ENCODE measurements around the gene KRT17.
"Not testable (repeated sequence)": the region's sequence is repeated elsewhere in the genome, so short reads cannot be mapped to it uniquely, and the experiment has no call there.

The KRT17 gene

GRCh38 chr17:41589301-41589700, 35.1 kb downstream of the KRT17 start:
- no peak for DNase-seq

GRCh38 chr17:41588126-41588810, 36.1 kb downstream of the KRT17 start:
- no peak for DNase-seq

DNA sequence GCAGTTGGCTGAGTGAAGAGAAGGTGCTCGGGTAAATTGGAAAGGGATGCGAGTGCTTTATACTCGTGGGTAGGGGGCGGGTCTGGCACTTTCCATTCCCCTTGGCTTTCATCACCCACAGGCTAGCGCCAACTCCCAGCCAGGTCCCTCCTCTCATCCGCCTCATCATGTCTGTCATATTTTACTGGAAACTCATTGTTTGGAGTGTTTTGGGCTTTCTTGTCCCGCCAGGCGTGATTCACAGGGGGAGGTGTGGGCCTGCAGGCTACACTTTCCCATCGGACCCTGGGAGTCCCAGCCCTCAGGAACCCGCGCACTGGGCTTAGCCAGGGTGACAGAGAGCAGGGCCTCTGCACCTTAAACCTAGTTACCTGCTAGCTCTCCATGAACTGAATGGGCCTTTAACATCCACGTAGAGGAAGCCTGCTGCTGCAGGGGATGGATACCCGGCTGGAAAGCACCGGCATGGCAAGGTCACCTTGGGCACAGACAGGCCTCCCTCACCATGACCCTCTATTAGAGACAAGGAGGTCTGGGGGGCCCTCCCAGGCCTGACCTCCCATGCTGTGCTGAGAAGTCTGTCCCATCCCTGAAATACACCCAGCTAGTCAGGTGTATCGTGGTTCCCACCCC, 37.4 kb downstream of the KRT17 start, which contains the start of gene KRT14:
Gene KRT14, minus strand, starts transcription at position 33 of the 633 bp plus-strand sequence. CDS start 61 bp downstream, outside the sequence.
- no peak for DNase-seq

GRCh38 chr17:41585301-41586056, 38.9 kb downstream of the KRT17 start:
- no peak for DNase-seq

GRCh38 chr17:41584331-41584927, 39.9 kb downstream of the KRT17 start:
- not testable (repeated sequence) for DNase-seq

- no peak for DNase-seq
Observed at GRCh38 chr17:41583137-41584127, 40.9 kb downstream of the KRT17 start.

GRCh38 chr17:41582061-41582968, 42.1 kb downstream of the KRT17 start:
- not testable (repeated sequence) for DNase-seq

GRCh38 chr17:41581366-41582060, 42.9 kb downstream of the KRT17 start:
- DNase-seq, result no peak

DNA sequence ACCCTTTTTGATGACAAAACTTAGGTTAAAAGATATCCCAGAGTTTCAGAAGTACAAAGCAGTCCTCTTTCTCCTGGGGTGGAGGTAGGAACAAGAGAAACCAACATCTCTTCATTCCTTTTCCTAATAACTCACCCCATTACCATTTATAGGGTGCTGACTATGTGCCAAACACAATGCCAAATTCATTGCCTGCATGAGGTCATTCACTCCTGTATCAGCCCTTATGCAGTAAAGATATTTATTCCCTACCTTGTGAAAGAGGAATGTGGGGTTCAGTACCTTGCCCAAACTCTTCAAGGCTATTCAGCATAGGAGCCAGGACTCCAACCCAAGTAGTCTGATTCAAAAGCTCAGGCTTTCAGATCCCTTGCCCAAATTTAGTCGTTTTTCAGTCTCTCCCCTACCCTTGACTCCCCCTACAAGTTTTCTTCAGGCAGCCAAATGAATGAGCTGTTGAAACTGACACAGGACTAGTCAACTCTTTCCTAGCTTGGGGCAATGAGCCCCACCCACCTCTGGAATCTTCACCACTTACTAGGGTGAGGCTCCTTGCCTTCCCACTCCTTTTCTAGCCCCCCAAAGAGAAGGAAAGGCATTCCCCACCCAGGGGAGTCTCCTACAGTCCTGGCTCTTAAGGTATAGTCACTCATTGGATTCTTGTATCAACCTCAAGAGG, 43.5 kb downstream of the KRT17 start:
- DNase-seq, result no peak

DNA sequence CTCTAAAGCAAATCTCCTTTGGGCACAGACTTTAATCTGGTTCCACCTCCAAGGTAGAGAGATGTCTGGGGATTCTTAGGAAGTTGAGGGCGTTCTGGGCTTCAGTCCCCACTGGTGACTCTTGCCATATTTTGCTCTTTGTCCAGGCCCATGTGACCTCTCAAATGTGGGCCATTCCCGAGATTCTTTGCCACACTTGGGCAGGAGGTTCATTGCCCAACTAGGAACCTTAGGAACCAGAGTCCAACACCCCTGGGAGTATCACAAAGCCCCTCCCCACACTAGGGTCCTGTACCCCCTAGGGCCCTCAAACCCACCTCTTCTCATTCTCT, 44.2 kb downstream of the KRT17 start:
- no peak for DNase-seq

GRCh38 chr17:41579484-41580243, 44.7 kb downstream of the KRT17 start:
- peak; percentile 18 for DNase-seq

DNA sequence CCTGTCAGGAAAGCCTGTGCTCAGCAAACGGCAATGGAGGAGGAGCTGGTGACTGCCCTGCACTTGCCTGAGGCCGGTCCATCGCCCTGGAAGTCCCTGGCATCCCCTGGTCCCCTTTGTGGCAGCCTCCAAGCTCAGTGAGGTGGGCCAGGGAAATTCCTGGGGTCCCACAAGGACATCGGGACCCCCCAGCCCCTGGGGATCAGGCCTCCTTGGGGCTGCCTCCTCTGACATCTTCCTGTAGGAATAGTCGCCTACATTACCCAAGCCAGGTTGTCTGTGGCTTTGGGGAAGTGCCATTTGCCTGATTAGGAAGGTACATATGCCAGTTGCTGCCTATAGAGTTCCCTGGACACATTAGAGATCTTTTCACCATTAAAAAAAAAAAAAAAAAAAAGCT, 45.4 kb downstream of the KRT17 start:
- DNase-seq, result no peak

DNA sequence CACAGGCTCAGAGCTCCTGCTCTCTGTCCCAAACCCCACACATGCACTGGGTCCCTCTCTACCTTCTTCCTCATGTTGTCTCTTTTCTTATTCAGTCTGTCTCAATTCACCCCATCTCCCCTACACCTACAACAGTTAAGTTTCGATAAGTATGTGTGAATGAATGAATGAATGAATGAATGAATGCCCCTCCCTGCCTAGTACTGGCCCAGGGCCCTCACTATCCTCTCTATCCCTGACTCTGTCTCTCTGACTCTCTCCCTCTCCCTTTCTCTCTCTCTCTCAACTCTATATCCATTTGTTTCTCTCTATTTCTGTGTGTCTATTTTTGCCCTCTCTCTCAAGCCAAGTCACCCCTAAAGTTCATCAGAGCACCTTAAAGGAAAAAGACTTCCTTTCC, 45.8 kb downstream of the KRT17 start:
- DNase-seq, result no peak

- not testable (repeated sequence) for DNase-seq
Observed at GRCh38 chr17:41576740-41577139, 47.6 kb downstream of the KRT17 start.

GRCh38 chr17:41575336-41575735, 49.0 kb downstream of the KRT17 start:
- no peak for DNase-seq

DNA sequence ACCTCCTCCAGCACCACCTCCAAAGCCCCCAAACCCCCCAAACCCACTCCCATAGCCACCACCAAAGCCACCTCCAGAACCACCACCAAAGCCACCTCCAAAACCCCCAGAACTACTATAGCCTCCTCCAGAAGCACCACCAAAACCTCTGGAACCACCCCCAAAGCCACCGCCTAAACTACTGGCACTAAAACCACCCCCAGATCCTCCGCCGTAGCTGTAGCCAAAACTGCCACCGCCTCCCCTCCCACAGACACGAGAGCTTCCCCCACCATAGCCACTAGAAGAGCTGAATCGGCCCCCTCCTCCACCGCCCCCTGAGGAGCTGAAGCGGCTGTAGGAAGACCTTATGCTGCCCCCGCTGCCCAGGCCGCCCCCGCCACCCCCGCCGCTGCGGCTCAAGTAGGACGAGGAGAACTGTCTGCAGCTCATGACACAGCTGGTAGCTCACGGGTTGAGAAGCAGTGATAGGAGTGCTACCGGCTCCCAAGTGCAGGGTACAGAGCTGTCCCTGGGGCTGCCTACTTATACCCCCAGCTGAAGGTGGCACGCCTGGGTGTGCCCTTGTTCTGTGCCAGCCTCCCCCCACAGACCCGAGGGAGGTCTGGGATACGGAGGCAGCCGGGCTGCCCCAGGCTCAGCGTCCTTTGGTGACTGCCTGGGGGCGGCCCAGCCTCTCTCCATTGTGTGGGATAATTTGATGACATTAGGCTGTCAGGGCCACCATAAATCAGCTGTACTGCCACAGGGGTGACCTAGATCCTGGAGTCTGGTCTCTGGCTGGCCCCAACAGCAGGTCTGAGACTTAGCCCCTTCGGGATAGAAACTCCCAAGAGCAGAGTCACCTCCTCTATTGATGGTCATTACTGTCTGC, 52.6 kb downstream of the KRT17 start, which contains the start of gene KRT9:
Gene KRT9, minus strand, starts transcription at position 499 of the 874 bp plus-strand sequence. Its CDS starts 67 bp downstream, at position 432.
- no peak for DNase-seq

Data from midbrain (tissue), 1 donor.